DOHH2 (cell line): ENCODE data around the gene SMIM45.

Experiments
- H3F3A ChIP-seq: fragments of 200-600 bp; sonication (generic), shearing (Covaris generic); 2 replicates; pipeline ENCODE4 v1.6.0; 2016; ENCODE audit warnings: antibody characterized with exemption, mild to moderate bottlenecking; ENCODE audit not compliant: control insufficient read depth, insufficient read depth
- H3K27ac ChIP-seq: fragments of 200-600 bp; sonication (generic); 2 replicates; pipeline ENCODE4 v1.5.1; 2014; ENCODE audit warnings: low read depth, mild to moderate bottlenecking, low read length, moderate library complexity
- H3K27me3 ChIP-seq: fragments of 200-600 bp; sonication (generic); 2 replicates; pipeline ENCODE4 v1.6.1; 2014; ENCODE audit warnings: mild to moderate bottlenecking, low read length, mixed read lengths; ENCODE audit not compliant: control insufficient read depth
- H3K36me3 ChIP-seq: fragments of 200-600 bp; sonication (generic); 2 replicates; pipeline ENCODE4 v1.6.1; 2014; ENCODE audit warnings: mild to moderate bottlenecking, low read length, moderate library complexity, mixed read lengths; ENCODE audit not compliant: control insufficient read depth
- H3K4me1 ChIP-seq: fragments of 200-600 bp; sonication (generic); 2 replicates; pipeline ENCODE4 v1.6.1; 2014; ENCODE audit warnings: mild to moderate bottlenecking, low read length, mixed read lengths; ENCODE audit not compliant: control insufficient read depth
- H3K4me2 ChIP-seq: fragments of 200-600 bp; sonication (generic); 2 replicates; pipeline ENCODE4 v1.6.0; 2014; ENCODE audit warnings: mild to moderate bottlenecking, low read length, moderate library complexity
- H3K4me3 ChIP-seq: fragments of 200-600 bp; sonication (generic); 2 replicates; pipeline ENCODE4 v1.5.1; 2014; ENCODE audit warnings: mild to moderate bottlenecking, low read length, mixed read lengths
- H3K79me2 ChIP-seq: fragments of 200-600 bp; sonication (generic); 2 replicates; pipeline ENCODE4 v1.6.1; 2014; ENCODE audit warnings: mild to moderate bottlenecking, low read length, mixed read lengths; ENCODE audit not compliant: control insufficient read depth
- H3K9me2 ChIP-seq: fragments of 200-600 bp; sonication (generic); replicated peaks from 2 replicates; pipeline ENCODE4 v1.6.1; 2014; ENCODE audit warnings: mild to moderate bottlenecking, low read length, mixed read lengths; ENCODE audit not compliant: control insufficient read depth
- H3K9me3 ChIP-seq: fragments of 200-600 bp; sonication (generic); 2 replicates; pipeline ENCODE4 v1.6.1; 2014; ENCODE audit warnings: antibody characterized with exemption, low read length, mixed read lengths; ENCODE audit not compliant: control insufficient read depth, insufficient read depth
- H4K20me1 ChIP-seq: fragments of 200-600 bp; sonication (generic); 2 replicates; pipeline ENCODE4 v1.6.0; 2014; ENCODE audit warnings: low read depth, mild to moderate bottlenecking, antibody characterized with exemption, low read length, moderate library complexity; ENCODE audit not compliant: control insufficient read depth, insufficient read depth
- CTCF ChIP-seq: fragments of 200-600 bp; sonication (generic); IDR thresholded peaks from one replicate; pipeline ENCODE4 v1.5.1; 2014; ENCODE audit warnings: antibody characterized with exemption, mild to moderate bottlenecking, low read depth, low read length; ENCODE audit not compliant: poor library complexity, severe bottlenecking
- EZH2phosphoT487 ChIP-seq: fragments of 200-600 bp; sonication (generic); IDR thresholded peaks from 2 replicates; pipeline ENCODE4 v1.6.1; 2017; ENCODE audit warnings: borderline replicate concordance, mild to moderate bottlenecking, antibody characterized with exemption, low read length, moderate library complexity, mixed read lengths

SMIM45 gene

GRCh38 chr22:41908411-41909309 lies 43.3 kb upstream of the SMIM45 start:
- Histone ChIP-seq H3F3A (peaks cover 5% of the 10 kb centered on the region; the same call in 1 of the 2 replicates), H3K79me2 (no peaks in the 10 kb centered on the region), H4K20me1 (peaks cover 4% of the 10 kb centered on the region; the same call in 1 of the 2 replicates), H3K27me3 (peaks cover 48% of the 10 kb centered on the region), H3K4me2 (no peak overlapping the region), H3K4me3 (no peak overlapping the region), H3K9me3 (no peaks in the 10 kb centered on the region), H3K36me3 (peaks cover 31% of the 10 kb centered on the region), H3K9me2 (no peaks in the 10 kb centered on the region), H3K27ac (no peak overlapping the region), H3K4me1 (peaks cover 22% of the 10 kb centered on the region)
- no peak for TF ChIP-seq CTCF
- no peak; the same call in 1 of the 2 replicates for TF ChIP-seq EZH2phosphoT487

DNA sequence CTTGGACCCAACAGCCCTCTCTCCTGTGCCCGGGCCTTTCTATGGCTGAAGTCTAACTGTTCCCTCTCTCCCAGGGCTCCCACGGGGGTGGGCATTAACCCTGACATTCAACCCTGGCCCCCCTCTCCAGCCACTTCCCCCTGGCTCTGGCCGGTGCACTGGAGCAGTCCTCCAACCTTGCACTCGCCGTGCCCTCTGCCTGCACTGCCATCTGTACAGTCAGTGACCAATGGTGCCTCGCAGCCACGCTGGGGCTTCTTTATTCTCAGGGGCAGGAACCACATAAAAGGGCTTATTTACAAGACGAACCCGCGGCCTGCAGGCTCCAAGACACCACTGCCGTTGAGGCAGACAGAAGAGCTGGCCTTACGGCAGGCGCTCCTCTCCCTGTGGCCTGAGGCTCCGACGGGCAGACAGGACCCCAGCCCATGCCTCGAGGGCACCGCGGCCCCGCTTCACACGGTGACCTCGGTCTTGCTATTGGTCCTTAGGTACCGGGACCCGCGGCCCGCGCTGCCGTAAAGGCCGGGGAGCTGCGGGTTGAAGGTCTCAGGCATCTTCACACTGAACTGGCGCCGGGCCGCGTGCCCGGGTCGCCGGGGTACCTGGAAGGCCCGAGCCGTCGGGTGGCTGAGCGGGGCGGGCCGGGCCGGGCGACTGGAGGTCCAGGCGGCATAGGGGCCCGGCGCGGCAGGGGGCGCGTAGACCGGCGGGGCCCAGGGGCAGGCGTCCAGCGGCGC lies 42.5 kb upstream of the SMIM45 start:
- H3K9me3 ChIP-seq, result no peaks in the 10 kb centered on the region
- peaks cover 5% of the 10 kb centered on the region; the same call in 1 of the 2 replicates for H3F3A ChIP-seq
- no peaks in the 10 kb centered on the region for H3K79me2 ChIP-seq
- H3K27me3 ChIP-seq, result peaks cover 53% of the 10 kb centered on the region
- no peaks in the 10 kb centered on the region; the same call in 1 of the 2 replicates for H4K20me1 ChIP-seq
- TF ChIP-seq CTCF, result no peak
- no peak for TF ChIP-seq EZH2phosphoT487
- peaks cover 27% of the 10 kb centered on the region for H3K4me1 ChIP-seq
- no peak overlapping the region for H3K4me3 ChIP-seq
- peaks cover 23% of the 10 kb centered on the region for H3K36me3 ChIP-seq
- no peaks in the 10 kb centered on the region for H3K9me2 ChIP-seq
- no peak overlapping the region; the same call in 1 of the 2 replicates for H3K4me2 ChIP-seq
- H3K27ac ChIP-seq, result no peak overlapping the region

GRCh38 chr22:41910050-41911000 lies 41.6 kb upstream of the SMIM45 start:
- H3K79me2 ChIP-seq, result no peaks in the 10 kb centered on the region
- H3F3A ChIP-seq, result peaks cover 5% of the 10 kb centered on the region; the same call in 1 of the 2 replicates
- peaks cover 62% of the 10 kb centered on the region for H3K27me3 ChIP-seq
- TF ChIP-seq EZH2phosphoT487, result peak; percentile 58; the same call in 1 of the 2 replicates
- no peak for TF ChIP-seq CTCF
- peaks cover under 1% of the 10 kb centered on the region; the same call in 1 of the 2 replicates for H4K20me1 ChIP-seq
- peak overlapping the region; percentile 47 for H3K4me3 ChIP-seq
- H3K9me2 ChIP-seq, result no peaks in the 10 kb centered on the region
- peak overlapping the region; percentile 57 for H3K4me2 ChIP-seq
- H3K9me3 ChIP-seq, result no peaks in the 10 kb centered on the region
- peaks cover 34% of the 10 kb centered on the region for H3K4me1 ChIP-seq
- peaks cover 14% of the 10 kb centered on the region for H3K36me3 ChIP-seq
- H3K27ac ChIP-seq, result no peak overlapping the region
